Measurements from ENCODE around the gene BSG. TPM values are rescaled to one million over a fixed set of nuclear protein-coding genes. Genes with fewer than 3 reads are reported as not detected.

BSG gene
- total and polyA plus RNA-seq, 9 of the 15 experiments (the other 6 are each of a cell fraction or from before 2014, with no cell fraction given), result 4.6 to 495 (median 187) TPM

GRCh38 chr19:570937-571565, 1.3 kb upstream of the BSG start (continued):
- TF ChIP-seq NELFE (IDR thresholded peaks at IDR 0.05; ENCODE audit: insufficient read depth, insufficient read length) (no peak), CUX1 (CRISPR knock-in tag; IDR thresholded peaks at IDR 0.05) (no peak), CREB3 (tag; conservative IDR thresholded peaks at IDR 0.05; ENCODE audit: low read depth) (no peak), MEIS2 (IDR thresholded peaks at IDR 0.05; ENCODE audit: partially characterized antibody) (no peak), DIDO1 (tag; IDR thresholded peaks at IDR 0.05; ENCODE audit: low read depth) (no peak), CBFA2T3 (IDR thresholded peaks at IDR 0.05) (0 out of 2 replicates have a peak, but pooled peaks have one; percentile 14), POLR2B (IDR thresholded peaks at IDR 0.05; ENCODE audit: low read depth, partially characterized antibody) (no peak), ZNF324 (CRISPR knock-in tag; IDR thresholded peaks at IDR 0.05) (no peak), MED1 (CRISPR knock-in tag; IDR thresholded peaks at IDR 0.05; ENCODE audit: borderline replicate concordance) (no peak), FOSL1 (tag; conservative IDR thresholded peaks at IDR 0.05) (no peak), SMARCE1 (IDR thresholded peaks at IDR 0.05) (peak; percentile 72), ZNF583 (CRISPR knock-in tag; IDR thresholded peaks at IDR 0.05) (no peak), FOXM1 (IDR thresholded peaks at IDR 0.05; ENCODE audit: low read depth) (no peak), FOXM1 (CRISPR knock-in tag; IDR thresholded peaks at IDR 0.05; ENCODE audit: low read depth) (no peak), NFRKB (IDR thresholded peaks at IDR 0.05; ENCODE audit: low read depth) (peak; percentile 91), RFX1 (IDR thresholded peaks at IDR 0.05) (no peak), AFF1 (IDR thresholded peaks at IDR 0.05; ENCODE audit: low read depth in 1 of 2, partially characterized antibody in 2 of 2) (peak in 1 of 2 experiments; percentile 34), E2F4 (CRISPR knock-in tag; IDR thresholded peaks at IDR 0.05; ENCODE audit: low read depth) (no peak)
